ENCODE results near the gene FAM234A. TPM values are rescaled to one million over a fixed set of nuclear protein-coding genes. Genes with fewer than 3 reads are reported as not detected.

Gene FAM234A
- total RNA-seq, 2 donors from 2014 or later: 123 to 130 TPM

DNA sequence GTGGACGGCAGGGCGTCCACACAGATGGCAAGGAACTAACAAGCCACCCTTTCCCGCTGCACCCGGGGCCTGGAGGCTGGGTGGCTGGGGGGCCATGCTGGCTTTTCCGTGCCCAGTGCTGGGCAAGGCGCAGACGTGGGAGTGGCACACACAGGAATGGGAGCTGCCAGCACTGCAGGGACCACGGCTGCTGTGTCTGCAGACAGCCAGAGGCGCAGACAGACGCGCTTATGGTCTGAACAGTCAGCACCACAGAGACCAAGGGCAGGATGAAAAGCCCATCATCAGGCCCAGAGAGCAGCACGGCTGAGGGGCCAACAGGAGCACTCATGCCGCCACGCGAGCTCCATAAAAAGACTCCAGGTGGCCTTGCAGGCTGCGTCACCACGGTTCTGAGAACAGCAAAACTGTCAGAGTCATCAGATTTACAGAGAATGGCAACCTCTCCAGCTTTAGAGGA lies 72.3 kb downstream of the FAM234A start:
- Mint-ChIP-seq H3K4me3 (no peak overlapping the region), H3K27ac (no peak overlapping the region), H3K36me3 (ENCODE audit: low read depth) (peaks cover 47% of the 10 kb centered on the region), H3K27me3 (ENCODE audit: insufficient read depth) (no peaks in the 10 kb centered on the region), H3K9me3 (no peaks in the 10 kb centered on the region), H3K4me1 (no peaks in the 10 kb centered on the region)
- Histone ChIP-seq H3K27me3 (ENCODE audit: control insufficient read depth, insufficient read depth, low read length, poor library complexity, severe bottlenecking) (no peaks in the 10 kb centered on the region), H3K9ac (ENCODE audit: extremely low read depth, low read length, poor library complexity, severe bottlenecking) (no peak overlapping the region), H3K27ac (ENCODE audit: low read depth, low read length) (peak overlapping the region; percentile 29), H3K36me3 (ENCODE audit: control insufficient read depth, insufficient read depth, low read length) (peaks cover 39% of the 10 kb centered on the region), H3K4me1 (ENCODE audit: control insufficient read depth, insufficient read depth, low read length) (no peaks in the 10 kb centered on the region), H3K4me3 (ENCODE audit: low read length) (no peak overlapping the region), H3K9me3 (ENCODE audit: control insufficient read depth, low read length) (no peaks in the 10 kb centered on the region)
- TF ChIP-seq, protein P1, sequence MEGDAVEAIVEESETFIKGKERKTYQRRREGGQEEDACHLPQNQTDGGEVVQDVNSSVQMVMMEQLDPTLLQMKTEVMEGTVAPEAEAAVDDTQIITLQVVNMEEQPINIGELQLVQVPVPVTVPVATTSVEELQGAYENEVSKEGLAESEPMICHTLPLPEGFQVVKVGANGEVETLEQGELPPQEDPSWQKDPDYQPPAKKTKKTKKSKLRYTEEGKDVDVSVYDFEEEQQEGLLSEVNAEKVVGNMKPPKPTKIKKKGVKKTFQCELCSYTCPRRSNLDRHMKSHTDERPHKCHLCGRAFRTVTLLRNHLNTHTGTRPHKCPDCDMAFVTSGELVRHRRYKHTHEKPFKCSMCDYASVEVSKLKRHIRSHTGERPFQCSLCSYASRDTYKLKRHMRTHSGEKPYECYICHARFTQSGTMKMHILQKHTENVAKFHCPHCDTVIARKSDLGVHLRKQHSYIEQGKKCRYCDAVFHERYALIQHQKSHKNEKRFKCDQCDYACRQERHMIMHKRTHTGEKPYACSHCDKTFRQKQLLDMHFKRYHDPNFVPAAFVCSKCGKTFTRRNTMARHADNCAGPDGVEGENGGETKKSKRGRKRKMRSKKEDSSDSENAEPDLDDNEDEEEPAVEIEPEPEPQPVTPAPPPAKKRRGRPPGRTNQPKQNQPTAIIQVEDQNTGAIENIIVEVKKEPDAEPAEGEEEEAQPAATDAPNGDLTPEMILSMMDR (conservative IDR thresholded peaks at IDR 0.05): no peak
- WGBS, 2 experiments (ENCODE audit: insufficient coverage in 1 of 2, insufficient read length in 1 of 2): 93 to 96% methylated on average over 16 to 17 of the region's 17 CpGs
- DNase-seq: no peak

DNA sequence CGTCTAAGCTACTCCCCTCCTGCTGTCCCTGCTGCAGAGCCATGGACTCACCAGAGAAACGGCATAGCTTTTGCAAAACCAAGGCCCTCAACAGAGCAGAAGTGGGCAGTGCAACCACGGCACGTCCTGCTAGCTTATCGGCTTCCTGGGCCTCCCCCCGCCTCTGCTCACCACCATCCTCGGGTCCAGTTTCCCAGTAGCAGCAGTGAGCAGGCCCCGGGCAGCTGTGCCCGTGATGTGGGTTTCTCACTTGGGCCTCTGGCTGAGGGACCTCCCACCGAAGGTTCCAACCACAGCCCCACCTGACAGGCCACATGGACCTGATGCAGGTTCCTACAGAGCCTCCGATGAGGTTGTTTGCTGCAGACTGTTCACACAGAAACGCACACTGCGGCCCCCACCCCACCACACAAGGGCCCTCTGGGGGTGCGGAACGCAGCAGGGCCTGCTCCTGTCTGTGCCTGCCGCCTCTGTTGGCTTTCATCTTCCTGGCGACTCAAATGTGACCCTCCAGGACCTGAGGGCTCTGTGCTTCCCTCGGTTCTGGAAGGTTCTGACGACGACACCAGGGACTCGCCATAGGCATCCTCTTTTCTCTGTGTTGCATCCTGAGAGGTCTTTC lies 73.2 kb downstream of the FAM234A start:
- H3K27me3 Mint-ChIP-seq (ENCODE audit: insufficient read depth): no peaks in the 10 kb centered on the region
- DNase-seq: no peak
- peaks cover 51% of the 10 kb centered on the region for H3K36me3 Mint-ChIP-seq (ENCODE audit: low read depth)
- H3K9ac ChIP-seq (ENCODE audit: extremely low read depth, low read length, poor library complexity, severe bottlenecking): no peak overlapping the region
- H3K4me1 Mint-ChIP-seq: no peaks in the 10 kb centered on the region
- no peaks in the 10 kb centered on the region for H3K4me1 ChIP-seq (ENCODE audit: control insufficient read depth, insufficient read depth, low read length)
- H3K4me3 Mint-ChIP-seq: no peak overlapping the region
- H3K36me3 ChIP-seq (ENCODE audit: control insufficient read depth, insufficient read depth, low read length): peaks cover 40% of the 10 kb centered on the region
- no peaks in the 10 kb centered on the region for H3K27me3 ChIP-seq (ENCODE audit: control insufficient read depth, insufficient read depth, low read length, poor library complexity, severe bottlenecking)
- no peak overlapping the region for H3K27ac Mint-ChIP-seq
- H3K4me3 ChIP-seq (ENCODE audit: low read length): no peak overlapping the region
- TF ChIP-seq, protein P1 (conservative IDR thresholded peaks at IDR 0.05): no peak
- H3K27ac ChIP-seq (ENCODE audit: low read depth, low read length): no peak overlapping the region
- H3K9me3 Mint-ChIP-seq: no peaks in the 10 kb centered on the region
- 93 to 97% methylated on average over 21 of the region's 21 CpGs for WGBS, 2 experiments (ENCODE audit: insufficient coverage in 1 of 2, insufficient read length in 1 of 2)
- no peaks in the 10 kb centered on the region for H3K9me3 ChIP-seq (ENCODE audit: control insufficient read depth, low read length)

DNA sequence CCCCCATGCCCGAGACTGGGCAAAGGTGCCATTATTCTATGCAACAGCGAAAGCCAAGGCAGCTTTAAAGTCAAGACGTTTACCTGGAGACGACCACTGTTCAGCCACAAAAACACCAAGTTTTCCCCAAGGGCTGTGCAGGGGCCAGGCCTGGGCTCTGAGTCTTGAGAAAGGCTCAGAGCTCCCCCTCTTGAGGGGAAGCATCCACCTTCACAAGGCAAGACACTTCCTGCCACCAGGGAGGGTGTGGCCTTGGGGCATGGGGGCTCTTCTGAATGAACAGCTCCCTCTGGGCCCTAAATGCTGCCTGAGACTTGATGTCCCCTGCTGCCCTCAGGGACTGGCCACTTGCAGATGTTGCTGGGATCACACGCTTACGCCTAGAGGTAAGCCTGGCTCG lies 74.9 kb downstream of the FAM234A start:
- H3K27ac ChIP-seq (ENCODE audit: low read depth, low read length): no peak overlapping the region
- Mint-ChIP-seq H3K27me3 (ENCODE audit: insufficient read depth) (no peaks in the 10 kb centered on the region), H3K4me1 (no peaks in the 10 kb centered on the region), H3K27ac (peak overlapping the region; percentile 30), H3K9me3 (no peaks in the 10 kb centered on the region), H3K4me3 (no peak overlapping the region), H3K36me3 (ENCODE audit: low read depth) (peaks cover 44% of the 10 kb centered on the region)
- H3K4me3 ChIP-seq (ENCODE audit: low read length): no peak overlapping the region
- no peaks in the 10 kb centered on the region for H3K27me3 ChIP-seq (ENCODE audit: control insufficient read depth, insufficient read depth, low read length, poor library complexity, severe bottlenecking)
- H3K9ac ChIP-seq (ENCODE audit: extremely low read depth, low read length, poor library complexity, severe bottlenecking): no peak overlapping the region
- no peaks in the 10 kb centered on the region for H3K4me1 ChIP-seq (ENCODE audit: control insufficient read depth, insufficient read depth, low read length)
- H3K36me3 ChIP-seq (ENCODE audit: control insufficient read depth, insufficient read depth, low read length): peaks cover 43% of the 10 kb centered on the region
- TF ChIP-seq, protein P1 (conservative IDR thresholded peaks at IDR 0.05): no peak
- DNase-seq: no peak
- no peaks in the 10 kb centered on the region for H3K9me3 ChIP-seq (ENCODE audit: control insufficient read depth, low read length)
- 84 to 91% methylated on average over 7 of the region's 7 CpGs for WGBS, 2 experiments (ENCODE audit: insufficient coverage in 1 of 2, insufficient read length in 1 of 2)
